LNCAP (cell line): Measurements from ENCODE around the gene ZNHIT3.

Experiments used
- TF ChIP-seq, protein P1 (sequence below): fragments of 450-650 bp; IDR thresholded peaks from 2 replicates; pipeline ENCODE4 v1.5.1; 2017; ENCODE audit warnings: mild to moderate bottlenecking

Gene ZNHIT3

DNA sequence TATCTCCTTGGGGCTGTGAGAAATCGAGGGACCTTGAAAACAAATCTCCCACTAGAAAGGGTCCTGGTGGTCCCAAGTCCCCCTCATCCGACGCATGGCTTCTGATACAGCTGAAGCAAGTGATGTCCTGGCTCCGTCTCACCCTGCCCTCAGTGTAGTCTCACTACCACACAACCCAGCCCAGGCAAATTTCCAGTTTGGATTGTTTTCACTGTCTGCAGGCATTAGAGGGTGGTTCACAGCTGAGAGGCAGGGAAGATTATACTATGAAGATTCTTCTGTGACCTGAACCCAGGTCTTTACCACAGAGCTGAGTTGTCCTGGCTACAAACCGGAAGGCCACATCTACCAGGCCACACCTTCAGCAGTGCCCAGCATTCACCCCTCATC lies 17.7 kb downstream of the ZNHIT3 start:
- TF ChIP-seq, protein P1, sequence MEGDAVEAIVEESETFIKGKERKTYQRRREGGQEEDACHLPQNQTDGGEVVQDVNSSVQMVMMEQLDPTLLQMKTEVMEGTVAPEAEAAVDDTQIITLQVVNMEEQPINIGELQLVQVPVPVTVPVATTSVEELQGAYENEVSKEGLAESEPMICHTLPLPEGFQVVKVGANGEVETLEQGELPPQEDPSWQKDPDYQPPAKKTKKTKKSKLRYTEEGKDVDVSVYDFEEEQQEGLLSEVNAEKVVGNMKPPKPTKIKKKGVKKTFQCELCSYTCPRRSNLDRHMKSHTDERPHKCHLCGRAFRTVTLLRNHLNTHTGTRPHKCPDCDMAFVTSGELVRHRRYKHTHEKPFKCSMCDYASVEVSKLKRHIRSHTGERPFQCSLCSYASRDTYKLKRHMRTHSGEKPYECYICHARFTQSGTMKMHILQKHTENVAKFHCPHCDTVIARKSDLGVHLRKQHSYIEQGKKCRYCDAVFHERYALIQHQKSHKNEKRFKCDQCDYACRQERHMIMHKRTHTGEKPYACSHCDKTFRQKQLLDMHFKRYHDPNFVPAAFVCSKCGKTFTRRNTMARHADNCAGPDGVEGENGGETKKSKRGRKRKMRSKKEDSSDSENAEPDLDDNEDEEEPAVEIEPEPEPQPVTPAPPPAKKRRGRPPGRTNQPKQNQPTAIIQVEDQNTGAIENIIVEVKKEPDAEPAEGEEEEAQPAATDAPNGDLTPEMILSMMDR = no peak

DNA sequence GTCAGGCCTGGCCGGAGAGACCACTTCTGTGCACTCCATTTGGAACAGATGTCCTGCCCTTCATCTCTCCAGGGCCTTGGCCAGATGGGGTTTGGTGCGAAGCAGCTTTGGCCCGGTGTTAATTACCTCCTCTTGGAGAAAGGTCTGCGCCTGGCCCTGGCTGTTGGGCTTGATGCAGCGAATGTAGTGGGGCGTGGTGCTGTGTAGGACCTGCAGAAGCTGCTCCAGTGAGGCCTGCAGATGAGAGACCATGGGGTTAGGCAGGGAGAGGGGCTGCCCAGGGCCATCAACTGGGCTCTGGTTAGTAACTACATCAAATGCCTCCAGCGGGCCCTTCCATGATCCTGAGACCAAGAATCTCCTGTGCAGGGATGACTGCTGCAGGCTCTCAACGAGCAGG lies 18.7 kb downstream of the ZNHIT3 start:
- TF ChIP-seq, protein P1 = no peak

DNA sequence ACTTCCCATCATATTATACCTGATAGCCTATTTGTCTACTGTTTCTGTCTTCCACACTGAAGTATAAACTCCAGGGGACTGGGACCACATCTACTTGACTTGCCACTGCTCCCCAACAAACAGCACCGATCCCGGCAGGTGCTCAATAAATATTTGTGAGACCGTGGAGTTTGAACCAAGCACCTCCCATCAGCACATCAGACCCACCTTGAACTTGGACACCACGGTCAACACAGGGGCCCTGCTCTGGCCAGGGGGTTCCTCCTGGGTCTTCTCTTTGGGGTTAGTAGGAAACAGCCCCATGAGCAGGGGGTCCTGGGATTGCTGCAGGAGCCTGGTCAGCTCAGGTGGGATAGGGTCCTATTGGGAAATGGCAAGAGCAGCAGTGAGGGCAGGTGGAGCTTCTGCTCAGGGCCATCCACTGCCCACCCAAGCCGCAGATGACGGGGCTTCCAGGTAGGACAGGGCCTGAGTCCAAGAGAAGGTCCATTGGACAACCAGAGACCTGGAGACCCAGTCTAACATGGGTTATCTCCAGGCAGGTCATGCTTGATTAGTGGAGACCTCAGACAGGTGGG lies 19.9 kb downstream of the ZNHIT3 start:
- TF ChIP-seq, protein P1 = no peak

- TF ChIP-seq, protein P1 = no peak
Observed at GRCh38 chr17:36506831-36507230, 20.4 kb downstream of the ZNHIT3 start.

- TF ChIP-seq, protein P1 = no peak
Observed at GRCh38 chr17:36507266-36507665, 20.8 kb downstream of the ZNHIT3 start.

DNA sequence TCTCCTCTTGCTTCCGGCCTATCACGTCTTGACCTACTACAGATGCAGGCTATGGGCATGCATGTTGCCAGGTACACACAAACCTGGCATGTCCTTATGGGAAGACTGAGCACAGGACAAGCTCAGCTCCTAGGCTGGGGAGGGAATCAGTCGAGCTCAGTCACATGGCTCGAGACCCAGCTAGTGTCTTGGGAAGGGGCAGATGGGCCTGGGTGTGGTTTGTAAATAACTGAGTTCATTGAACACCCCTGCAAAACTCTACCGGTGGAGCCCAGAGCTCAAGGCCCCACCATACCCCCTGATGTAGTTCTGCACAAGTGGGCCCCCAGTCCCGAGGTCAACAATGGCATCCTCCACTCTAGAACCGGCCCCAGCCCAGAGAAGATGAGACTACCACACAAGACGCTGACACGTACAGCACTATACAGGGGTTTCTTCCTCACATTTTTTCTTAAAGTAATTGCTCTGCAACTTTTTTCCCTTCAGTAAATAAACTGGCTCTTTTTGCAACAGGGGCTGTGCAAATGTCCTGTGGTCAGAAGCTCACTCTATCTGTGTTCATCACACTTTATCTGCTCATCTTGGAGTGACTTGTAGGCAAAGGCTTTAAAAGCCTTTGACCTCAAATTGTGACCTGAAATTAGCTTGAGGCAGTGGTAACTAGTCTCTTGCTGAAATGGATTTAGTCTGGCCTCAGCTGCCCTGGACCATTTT lies 22.9 kb downstream of the ZNHIT3 start:
- TF ChIP-seq, protein P1 = no peak

- TF ChIP-seq, protein P1 = no peak
Observed at GRCh38 chr17:36510636-36511035, 24.2 kb downstream of the ZNHIT3 start.
